GM18519 (cell line): ENCODE data around the gene SPIRE1.
"Not testable (repeated sequence)": the region's sequence is repeated elsewhere in the genome, so short reads cannot be mapped to it uniquely, and the experiment has no call there.

Experiments used
- ATAC-seq: cut with Tn5 transposase; IDR thresholded peaks from one replicate; pipeline ENCODE4 v1.9.1; 2021; ENCODE audit warnings: mild to moderate bottlenecking, moderate library complexity; ENCODE audit not compliant: unreplicated experiment, low FRiP score

SPIRE1 gene

DNA sequence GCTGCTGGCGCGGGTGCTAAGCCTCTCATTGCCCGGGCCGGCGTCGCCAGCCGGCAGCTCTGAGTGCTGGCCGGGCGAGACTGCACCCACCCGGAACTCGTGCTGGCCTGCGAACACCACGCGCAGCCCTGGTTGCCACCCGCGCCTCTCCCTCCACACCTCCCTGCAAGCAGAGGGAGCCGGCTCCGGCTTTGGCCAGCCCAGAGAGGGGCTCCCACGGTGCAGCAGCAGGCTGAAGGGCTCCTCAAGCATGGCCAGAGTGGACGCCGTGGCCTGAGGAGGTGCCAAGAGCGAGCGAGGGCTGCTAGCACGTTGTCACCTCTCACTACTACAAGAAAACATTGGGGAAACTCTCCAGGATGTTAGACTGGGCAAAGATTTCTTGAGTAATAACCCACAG is 98.6 kb downstream of the SPIRE1 start:
- no peak for ATAC-seq

DNA sequence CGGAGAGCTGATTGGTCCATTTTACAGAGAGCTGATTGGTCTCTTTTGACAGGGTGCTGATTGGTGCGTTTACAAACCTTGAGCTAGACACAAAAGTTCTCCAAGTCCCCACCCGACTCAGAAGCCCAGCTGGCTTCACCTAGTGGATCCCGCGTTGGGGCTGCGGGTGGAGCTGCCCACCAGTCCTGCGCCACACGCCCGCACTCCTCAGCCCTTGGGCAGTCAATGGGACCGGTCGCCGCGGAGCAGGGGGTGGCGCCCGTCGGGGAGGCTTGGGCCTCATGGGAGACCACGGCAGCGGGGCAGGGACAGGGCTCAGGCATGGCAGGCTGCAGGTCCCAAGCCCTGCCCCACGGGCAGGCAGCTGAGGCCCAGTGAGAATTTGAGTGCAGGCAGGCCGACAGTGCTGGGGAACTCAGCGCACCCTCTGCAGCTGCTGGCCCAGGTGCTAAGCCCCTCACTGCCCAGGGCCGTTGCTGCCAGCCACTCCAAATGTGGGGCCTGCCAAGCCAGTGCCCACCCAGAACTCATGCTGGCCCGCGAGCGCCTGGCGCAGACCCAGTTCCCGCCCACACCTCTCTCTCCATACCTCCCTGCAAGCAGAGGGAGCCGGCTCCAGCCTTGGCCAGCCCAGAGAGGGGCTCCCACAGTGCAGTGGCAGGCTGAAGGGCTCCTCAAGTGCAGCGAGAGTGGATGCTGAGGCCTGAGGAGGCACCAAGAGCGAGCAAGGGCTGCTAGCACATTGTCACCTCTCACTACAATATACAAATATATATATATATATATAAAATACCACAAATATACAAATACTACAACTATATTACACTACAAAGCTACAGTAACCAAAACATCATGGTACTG is 100.7 kb downstream of the SPIRE1 start:
- ATAC-seq: no peak

DNA sequence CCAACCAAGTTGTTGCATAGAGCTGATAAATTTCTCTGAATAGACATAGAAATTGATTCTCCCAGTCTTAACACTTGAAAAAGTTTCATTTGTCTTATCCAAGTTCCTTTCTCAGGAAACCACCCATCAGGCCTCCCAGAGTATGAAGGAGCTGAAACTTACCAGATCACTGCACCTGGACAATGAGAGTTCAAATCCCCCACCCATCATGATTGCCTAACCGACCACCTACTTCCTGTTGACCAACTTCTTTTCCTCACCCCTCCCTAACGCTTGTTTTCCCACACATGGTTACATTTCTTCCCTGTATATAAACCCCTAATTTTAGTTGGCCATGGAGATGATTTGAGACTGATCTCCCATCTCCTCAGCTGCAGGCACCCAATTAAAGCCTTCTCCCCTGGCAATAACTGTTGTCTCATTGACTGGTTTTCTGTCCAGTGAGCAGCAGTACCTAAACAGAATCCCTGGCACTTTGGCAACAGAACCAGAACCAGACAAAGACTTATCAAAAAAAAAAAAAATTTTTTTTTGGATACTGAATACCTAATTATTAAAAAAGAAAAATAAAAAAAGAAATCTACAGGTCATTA is 103.0 kb downstream of the SPIRE1 start:
- ATAC-seq: no peak

DNA sequence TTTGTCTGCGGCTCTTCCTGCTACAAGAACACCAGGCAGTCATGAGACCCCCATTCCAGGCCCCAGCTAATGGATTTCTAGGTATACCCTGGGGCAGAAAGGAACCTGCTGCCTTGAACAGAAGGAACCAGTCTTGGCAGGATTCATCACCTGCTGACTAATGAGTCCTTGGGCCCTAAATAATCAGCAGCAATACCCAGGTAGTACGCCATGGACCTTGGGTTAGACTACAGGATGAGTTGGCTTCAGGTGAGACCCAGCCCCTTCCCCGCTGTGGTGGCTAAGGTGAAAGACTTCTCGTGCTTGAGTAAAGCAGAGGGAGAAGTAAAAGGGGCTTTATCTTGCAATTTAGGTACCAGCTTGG is 105.0 kb downstream of the SPIRE1 start:
- no peak for ATAC-seq

DNA sequence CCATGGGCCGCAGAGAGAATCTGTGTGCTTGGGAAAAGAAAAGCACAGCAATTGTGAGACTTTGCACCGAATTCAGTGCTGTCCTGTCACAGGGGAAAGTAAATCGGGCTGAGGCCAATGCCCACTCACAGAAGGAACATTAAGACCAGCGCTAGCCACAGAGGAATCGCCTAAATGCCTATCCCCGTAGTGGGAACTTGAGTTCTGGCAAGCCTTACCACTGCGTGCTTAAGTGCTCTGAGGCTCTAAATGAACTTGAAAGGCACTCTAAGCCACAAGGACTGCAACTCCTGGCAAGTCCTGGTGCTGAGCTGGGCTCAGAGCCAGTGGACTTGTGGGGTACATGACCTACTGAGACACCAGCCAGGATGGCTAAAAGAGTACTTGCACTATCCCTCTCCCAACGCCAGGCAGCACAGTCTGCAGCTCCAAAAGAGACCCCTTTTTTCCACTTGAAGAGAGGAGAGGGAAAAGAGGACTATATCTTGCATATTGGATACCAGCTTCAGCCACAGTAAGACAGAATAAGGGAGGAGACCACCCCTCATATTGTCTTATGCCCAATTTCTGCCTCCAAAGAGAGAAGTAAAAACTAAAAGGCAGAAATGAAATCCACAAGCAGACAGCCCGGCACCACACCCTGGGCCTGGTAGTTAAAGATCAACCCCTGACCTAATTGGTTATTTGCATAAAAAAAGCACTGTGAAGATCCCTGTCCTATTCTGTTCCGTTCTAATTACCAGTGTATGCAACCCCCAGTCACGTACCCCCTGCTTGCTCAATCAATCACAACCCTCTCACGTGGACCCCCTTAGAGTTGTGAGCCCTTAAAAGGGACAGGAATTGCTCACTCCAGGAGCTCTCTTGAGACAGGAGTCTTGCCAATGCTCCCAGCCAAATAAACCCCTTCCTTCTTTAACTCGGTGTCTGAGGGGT is 105.7 kb downstream of the SPIRE1 start:
- ATAC-seq: not testable (repeated sequence)

DNA sequence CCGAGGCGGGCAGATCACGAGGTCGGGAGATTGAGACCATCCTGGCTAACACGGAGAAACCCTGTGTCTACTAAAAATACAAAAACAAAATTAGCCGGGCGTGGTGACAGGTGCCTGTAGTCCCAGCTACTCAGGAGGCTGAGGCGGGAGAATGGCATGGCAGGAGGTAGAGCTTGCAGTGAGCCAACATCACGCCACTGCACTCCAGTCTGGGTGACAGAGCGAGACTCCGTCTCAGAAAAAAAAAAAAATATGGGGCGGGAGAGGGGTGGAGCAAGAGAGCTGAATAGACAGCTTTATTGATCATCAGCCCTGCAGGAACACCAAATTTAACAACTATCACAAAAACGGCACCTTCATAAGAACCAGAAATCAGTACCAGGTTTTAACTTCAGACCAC is 106.4 kb downstream of the SPIRE1 start:
- ATAC-seq: not testable (repeated sequence)

DNA sequence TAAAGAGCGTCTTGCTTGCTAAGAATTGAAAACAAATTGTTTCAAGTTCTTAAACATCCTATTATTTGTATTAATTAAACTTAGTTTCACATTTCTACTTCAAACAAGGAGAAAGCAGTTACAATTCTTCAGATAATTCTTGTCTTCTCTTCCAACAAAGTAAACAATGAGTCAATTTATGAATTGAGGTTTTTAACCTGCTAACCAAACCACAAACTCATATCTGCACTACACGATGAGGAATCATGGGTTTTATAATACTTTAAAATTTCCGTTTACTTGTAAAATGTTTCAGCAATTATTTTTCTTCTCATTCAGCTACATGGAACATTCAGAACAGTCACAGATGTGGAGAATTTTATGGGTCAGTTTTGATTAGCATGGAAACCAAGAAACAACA is 114.2 kb downstream of the SPIRE1 start:
- no peak for ATAC-seq

DNA sequence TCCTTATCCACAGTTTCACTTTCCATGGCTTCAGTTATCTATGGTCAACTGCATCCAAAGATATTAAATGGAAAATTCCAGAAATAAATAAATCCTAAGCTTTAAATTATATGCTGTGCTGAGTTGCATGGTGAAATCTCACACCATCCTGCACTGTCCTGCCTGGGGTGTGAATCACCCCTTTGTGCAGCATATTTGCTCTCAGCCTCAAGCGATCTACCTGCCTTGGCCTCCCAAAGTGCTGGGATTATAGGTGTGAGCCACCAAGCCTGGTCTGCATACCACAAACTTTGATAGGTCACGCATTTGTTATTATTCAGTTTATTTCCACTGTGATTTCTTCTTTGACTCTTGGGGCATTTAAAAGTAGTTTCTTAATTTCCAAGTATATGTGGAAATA is 117.2 kb downstream of the SPIRE1 start:
- no peak for ATAC-seq

DNA sequence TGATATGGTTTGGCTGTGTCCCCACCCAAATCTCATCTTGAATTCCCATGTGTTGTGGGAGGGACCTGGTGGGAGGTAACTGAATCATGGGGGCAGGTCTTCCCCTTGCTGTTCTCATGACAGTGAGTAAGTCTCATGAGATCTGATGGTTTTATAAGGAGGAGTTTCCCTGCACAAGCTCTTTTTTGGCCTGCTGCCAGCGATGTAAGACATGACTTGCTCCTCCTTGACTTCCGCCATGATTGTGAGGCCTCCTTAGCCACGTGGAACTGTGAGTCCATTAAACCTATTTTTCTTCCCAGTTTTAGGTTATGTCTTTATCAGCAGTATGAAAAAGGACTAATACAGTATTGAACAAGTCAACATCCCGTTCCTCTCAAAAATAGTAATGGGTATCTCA is 118.7 kb downstream of the SPIRE1 start:
- ATAC-seq: not testable (repeated sequence)

DNA sequence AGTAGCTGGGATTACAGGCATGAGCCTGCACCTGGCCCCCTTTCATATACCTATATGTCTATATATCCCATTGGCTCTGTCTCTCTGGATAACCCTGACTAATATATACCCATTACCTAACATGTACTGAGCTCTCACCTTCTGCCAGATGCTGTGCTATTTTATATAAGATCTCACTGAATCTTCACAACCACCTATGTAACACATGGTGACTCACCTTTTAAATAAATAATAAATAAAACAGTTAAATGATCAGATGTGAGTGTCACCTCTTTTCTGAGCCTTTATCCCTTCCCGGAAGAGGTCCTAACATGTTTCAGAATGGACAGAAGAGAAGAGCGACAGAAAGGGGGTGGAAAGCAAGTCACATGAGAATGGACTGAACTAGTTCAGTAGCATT is 123.1 kb downstream of the SPIRE1 start:
- no peak for ATAC-seq

DNA sequence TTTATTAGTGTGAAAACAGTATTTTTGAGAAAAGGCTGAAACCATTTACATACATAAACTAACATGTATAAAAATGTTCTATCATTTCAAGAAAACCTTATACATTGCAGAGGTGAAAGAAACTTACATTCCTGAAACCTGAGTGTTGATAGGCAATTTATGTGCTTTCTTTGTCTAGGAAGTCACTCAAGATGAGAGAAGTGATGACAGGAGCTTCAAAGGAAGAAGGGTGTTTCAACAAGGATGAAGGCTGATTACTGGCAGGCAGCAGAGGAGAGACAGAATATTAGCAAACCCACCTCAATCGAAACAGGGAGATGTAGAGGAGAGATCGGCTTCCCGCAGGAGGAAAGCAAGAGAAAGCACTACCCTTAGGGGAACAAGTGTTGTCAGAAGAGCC is 125.2 kb downstream of the SPIRE1 start:
- ATAC-seq: no peak

DNA sequence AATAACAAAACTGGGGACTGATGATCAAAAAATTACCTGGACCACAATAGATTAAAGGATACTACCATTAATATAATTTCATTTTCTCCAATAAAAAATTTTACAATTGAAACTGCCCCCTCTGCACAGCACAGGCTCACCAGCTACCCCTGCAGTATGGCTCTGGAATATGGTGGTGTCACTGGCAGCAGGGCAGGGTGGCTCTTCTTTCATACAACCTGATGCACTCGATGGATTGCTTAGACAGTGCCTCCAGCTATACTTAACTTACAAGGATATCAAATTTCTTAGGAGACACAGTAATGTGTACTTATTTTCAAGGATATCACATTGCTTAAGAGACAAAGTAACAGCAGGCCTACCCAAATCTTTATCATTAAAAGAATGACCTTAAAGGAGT is 126.2 kb downstream of the SPIRE1 start:
- ATAC-seq: no peak

DNA sequence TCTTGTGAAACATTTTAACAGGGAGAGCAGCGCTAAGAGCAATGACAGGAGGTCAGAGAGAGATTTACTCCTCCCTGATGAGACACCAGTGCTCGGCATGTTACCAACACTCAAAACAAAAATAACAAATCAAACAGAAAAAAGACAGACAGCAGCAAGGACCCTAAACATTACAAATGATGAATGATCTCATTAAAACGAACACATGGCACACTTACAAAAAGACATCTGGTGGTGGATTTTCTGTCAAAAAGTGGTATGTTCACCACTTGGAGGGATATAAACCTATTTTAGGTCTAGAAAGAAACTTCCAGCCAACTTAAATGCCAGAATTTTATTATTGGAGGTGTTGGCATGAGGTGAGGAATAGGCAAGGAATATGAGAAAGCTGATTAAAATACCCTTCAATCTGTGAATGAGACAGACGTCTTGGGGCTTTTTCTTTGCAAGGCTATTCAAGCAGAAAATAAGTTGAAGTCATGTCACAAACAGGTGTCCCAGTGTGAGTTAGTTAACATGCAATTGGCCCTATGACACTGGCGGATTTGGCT is 137.4 kb downstream of the SPIRE1 start:
- no peak for ATAC-seq

DNA sequence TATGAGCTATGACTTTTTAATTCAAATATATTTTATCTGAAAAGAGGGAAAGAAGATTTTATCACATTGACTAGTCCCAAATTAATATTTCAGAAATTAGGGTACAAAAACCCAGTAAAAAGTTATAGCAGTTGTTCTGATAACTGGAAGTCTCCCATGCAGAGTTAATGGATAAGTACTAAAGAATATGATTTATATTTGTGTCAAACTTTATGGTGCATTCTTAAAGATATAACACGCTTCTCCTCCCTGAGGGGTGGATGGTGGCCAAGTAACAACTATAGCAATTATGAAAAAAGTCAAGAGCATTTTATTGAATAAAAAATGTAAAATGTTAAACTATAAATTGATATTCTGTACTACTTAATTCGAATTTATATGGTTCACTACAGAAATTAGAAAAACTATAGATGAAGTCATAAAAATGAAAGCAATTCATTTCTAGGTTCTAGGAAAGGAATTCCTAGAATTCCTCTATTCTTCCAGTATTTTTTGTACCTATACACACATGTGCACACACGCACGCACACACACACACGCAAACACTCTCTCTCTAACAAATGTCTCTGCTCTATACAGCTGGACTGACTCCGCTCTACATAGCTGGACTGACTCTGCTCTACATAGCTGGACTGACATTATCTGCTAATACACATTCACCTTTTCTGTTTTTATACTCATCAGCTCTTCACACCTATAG is 138.9 kb downstream of the SPIRE1 start:
- no peak for ATAC-seq

DNA sequence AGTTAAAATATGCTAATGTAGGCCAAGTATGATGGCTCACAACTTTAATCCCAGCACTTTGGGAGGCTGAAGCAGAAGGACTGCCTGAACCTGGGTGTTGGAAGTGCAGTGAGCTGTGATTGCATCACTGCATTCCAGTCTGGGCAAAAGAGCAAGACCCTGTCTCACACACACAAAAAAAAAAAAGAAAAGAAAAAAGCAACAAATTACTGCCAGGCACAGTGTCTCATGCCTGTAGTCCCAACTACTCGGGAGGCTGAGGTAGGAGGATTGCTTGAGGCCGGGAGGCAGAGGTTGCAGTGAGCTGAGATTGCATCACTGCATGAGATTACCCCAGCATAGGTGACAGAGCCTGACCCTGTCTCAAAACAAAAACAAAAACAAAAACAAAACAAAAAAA is 139.6 kb downstream of the SPIRE1 start:
- no peak for ATAC-seq

DNA sequence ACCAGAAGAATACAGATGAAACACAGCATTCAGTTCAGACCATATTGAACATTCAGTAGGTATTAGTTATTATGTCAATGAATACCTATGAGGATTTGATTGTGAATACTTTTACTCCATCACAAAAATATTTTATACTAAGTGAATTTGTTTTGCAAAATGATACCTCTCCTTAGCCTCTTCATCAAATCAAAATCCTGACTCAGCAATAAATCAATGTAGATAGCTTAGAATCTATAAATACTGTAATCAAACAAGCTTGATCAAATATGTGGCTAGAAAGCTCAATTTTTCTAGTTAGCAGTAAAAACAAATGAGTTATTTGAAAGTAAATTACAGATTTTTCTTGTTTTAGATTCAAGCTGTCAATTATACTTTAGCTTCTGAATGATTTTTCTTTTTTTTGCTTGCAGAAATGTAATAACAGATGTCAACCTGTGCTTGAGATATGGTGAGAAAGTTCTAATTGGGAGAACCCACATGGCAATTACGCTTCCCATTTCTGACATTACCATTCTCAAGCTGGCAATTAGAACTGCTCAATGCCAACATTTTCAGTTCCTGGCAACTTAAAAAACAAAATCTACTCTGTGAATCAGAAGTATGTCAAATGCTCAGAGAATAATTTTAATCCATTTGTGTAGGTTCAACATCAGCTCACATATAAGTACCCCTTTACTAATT is 140.6 kb downstream of the SPIRE1 start:
- no peak for ATAC-seq

DNA sequence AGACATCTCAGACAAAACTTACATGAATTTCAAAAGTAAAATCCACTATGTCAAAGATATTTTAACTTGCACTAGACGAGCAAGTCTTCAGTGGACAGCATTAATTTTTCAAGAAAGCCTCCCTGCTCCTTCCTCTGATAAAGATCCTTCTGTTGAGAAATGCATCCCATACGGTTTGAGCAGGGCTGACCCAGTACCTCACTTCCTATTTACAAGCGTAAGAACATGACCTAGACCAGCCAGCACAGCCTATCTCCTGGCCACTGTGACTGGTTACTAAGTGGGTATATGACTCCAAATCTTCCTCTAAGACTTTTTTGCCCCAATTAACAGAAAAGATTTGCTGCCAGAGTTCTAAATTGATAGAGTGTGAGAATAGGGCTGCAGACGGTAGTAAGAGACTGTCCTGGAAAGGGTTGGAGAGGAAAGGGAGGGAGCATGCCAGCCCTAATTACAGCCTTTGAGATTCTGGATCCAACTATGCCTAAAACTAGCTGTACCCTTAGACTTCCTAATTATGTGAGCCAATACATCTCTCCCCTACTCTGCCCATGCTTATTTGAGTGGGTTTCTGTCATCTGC is 141.8 kb downstream of the SPIRE1 start:
- no peak for ATAC-seq

DNA sequence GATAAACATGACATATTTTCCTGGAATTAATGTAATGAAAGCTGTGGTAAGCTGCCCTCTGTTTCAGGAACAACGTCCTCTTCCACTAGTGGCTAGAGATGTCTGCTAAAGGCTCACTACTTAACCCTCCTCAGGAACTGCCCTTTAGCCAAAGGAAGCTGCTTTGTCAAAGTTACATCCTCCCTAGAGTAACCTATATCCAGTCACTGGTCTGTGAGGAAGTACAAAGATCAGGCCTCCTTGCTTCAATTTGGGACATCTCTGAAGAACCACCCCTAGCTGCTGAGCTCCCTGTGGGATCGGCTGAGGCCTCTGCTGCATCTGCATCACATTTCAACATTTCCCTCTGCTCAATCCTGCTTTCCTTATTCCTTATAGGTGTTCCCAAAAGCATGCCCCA is 142.4 kb downstream of the SPIRE1 start:
- no peak for ATAC-seq

DNA sequence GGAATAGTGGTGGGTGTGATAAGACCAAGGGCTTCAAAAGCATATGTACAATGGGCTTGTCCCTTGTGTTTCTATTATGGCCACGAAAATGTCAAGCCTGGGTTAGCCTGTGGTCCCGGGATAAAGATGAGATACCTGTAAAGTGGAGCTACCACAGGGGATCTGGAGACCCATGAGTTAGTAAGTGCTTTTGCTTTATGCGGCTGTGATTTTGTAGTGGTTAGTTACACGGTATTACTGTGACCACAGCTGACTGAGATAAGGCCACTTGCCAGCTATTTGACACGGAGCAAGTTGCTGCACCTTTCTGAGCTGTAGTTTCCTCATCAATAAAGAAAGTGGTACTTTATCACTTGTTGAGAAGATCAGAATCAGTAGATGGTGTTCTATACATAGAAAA is 150.9 kb downstream of the SPIRE1 start:
- no peak for ATAC-seq
